Choroid plexus epithelial cell (primary cell): Measurements from ENCODE around the gene PRDM2.

Source experiments
- DNase-seq: peaks from one replicate; pipeline ENCODE4 v3.0.0-alpha.2; 2010; ENCODE audit warnings: low read depth
- H3K4me3 ChIP-seq: 2 replicates; pipeline ENCODE4 v1.5.1; 2011; ENCODE audit warnings: low read depth, mild to moderate bottlenecking, control low read depth, low read length, moderate library complexity
- TF ChIP-seq, protein P1 (sequence below): conservative IDR thresholded peaks from 2 replicates; pipeline ENCODE4 v1.5.1; 2011; ENCODE audit warnings: low read depth, mild to moderate bottlenecking, control low read depth, inconsistent platforms, low read length, moderate library complexity

Gene PRDM2

DNA sequence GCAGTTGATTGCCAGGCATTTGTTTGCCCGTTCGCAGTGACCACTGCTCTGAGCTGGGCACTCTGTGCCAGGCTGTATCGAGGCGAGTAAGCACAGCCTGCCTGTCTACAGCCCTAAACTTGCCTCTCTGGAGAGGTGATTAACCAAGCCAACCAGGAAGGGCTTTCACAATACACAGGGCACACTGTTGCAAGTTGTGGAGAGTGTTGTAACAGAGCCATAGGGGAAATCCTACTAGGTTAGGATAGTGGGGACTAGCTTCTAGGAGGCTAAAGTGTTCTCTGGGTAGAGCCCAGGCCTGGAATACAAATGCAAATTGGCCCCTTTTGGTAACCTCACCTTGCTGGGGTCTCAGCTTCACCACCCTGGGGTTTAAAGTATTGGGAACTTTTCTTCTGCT, 23.8 kb downstream of the PRDM2 start:
- DNase-seq, result peak; percentile 69
- H3K4me3 ChIP-seq, result no peak overlapping the region
- TF ChIP-seq, protein P1, sequence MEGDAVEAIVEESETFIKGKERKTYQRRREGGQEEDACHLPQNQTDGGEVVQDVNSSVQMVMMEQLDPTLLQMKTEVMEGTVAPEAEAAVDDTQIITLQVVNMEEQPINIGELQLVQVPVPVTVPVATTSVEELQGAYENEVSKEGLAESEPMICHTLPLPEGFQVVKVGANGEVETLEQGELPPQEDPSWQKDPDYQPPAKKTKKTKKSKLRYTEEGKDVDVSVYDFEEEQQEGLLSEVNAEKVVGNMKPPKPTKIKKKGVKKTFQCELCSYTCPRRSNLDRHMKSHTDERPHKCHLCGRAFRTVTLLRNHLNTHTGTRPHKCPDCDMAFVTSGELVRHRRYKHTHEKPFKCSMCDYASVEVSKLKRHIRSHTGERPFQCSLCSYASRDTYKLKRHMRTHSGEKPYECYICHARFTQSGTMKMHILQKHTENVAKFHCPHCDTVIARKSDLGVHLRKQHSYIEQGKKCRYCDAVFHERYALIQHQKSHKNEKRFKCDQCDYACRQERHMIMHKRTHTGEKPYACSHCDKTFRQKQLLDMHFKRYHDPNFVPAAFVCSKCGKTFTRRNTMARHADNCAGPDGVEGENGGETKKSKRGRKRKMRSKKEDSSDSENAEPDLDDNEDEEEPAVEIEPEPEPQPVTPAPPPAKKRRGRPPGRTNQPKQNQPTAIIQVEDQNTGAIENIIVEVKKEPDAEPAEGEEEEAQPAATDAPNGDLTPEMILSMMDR, result no peak

DNA sequence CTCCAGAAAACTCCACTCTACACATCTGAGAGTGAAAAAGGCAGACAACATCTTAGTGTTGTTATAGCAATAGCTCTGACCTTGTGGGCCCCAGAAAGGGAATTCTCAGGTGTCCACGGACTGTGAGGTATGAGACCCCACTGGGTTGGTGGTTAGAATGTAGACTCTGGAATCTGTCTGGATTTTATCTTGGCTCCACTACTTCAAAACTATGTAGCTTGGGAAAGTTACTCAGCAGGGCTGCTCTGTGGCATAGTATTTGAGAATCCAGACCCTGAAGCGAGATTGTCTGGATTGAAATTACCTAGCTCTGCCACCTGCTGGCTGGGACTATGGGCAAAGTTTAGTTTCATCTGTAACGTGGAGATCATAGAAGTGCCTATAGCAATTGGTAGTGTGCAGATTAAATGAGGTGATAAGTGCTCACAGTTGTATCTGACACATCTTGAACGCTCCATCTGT, 25.8 kb downstream of the PRDM2 start:
- TF ChIP-seq, protein P1, result peak; percentile 67
- DNase-seq, result peak; percentile 86
- H3K4me3 ChIP-seq, result no peak overlapping the region

DNA sequence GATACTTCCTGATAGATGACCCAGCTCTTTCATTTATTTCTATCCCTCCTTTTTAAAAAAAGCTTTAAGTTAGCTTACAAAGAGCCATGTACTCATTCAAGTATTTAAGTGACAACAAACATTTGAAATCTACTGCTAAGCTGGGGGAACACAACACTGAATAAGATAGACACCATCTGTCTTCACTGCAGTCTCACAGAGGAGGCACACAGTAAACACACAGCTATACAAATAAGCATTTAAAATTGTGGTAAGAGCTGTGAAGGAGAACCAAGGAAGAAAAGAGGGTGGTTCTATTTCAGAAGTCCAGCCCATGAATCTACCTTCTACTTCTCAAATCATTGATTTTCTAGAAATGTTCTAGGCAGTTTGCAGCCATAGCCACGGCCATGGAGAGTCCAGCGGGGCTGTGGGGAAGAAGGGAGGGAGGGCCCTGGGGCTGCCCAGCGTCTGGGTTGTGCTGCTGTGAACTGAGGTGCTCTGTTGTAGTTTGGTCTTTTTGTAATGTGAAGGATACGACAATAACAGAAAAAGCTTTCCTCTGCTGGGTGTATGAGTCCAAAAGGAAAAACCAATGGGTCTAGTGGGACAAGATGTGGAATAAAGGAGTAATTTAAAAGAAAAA, 28.2 kb downstream of the PRDM2 start:
- TF ChIP-seq, protein P1, result no peak
- H3K4me3 ChIP-seq, result no peak overlapping the region
- no peak for DNase-seq

DNA sequence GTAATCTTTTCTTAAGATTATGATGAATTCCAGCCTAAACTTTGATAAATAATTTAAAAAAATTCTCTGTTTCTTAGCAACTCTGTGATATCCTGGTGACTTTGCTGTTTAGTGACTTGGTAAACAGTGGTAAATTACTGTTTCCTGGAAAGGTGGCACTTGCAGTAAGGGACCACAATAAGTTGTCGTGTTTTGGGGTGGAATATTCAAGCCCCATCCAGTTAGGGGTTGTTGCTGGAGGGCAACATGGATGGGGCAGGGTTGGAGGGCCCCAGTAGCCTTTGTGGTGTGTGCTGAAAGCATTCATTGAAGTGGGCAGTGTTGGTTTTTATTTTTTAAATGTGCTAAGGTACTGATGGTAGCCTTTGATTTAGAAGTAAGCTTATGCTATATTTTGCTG, 30.3 kb downstream of the PRDM2 start:
- TF ChIP-seq, protein P1, result no peak
- no peak for DNase-seq
- no peak overlapping the region for H3K4me3 ChIP-seq

DNA sequence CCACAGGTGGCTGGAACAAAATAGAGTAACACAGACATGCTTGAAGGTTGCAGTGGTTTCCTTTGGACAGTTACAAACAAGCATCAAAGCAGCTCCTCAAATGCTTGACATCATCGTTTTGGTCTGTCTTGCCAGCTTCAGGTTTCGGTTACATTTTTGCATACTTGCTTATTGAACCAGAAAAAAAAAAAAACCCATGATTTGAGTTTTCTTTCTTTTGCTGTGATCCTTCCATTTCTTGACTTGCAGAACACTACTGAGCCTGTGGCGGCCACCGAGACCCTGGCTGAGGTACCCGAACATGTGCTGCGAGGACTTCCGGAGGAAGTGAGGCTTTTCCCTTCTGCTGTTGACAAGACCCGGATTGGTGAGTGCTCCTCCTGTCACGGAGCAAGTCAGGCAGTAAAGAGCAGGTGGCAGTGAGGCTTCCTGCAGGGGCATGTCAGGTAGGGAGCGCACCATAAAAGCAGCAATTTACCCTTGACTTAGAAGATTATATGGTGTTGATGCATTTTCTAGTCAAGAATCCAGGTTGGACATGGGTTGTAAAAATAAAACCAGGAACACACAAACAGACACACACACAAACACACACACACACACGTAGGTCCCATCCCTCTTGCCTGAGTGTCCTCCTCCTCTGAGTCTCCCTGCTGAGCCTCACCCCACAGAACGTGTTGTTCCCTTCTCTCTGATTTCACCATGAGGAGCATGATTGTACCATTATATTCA, 30.9 kb downstream of the PRDM2 start:
- TF ChIP-seq, protein P1, result no peak
- no peak overlapping the region for H3K4me3 ChIP-seq
- peak; percentile 56 for DNase-seq

DNA sequence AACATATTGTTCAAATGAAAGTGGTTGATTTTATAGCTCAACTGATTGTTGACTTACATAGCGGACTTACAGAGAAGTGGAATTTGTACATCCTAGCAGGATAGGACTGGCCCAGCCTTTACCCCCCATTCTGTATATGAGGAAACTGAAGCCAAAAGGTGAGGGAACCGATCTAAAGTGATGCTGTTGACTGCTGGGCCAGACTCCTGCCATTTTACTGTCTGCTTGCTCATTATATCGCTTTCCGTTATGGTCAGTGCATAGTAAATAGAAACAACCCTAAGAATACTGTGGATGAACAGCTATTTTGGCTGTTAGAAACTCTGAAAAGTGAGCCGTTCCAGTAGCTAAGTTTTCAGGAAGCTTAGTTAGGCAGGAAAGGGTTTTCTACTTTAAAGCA, 31.9 kb downstream of the PRDM2 start:
- DNase-seq, result no peak
- H3K4me3 ChIP-seq, result no peak overlapping the region
- TF ChIP-seq, protein P1, result no peak
